ENCODE measurements around the gene CCDC106.

Gene CCDC106

DNA sequence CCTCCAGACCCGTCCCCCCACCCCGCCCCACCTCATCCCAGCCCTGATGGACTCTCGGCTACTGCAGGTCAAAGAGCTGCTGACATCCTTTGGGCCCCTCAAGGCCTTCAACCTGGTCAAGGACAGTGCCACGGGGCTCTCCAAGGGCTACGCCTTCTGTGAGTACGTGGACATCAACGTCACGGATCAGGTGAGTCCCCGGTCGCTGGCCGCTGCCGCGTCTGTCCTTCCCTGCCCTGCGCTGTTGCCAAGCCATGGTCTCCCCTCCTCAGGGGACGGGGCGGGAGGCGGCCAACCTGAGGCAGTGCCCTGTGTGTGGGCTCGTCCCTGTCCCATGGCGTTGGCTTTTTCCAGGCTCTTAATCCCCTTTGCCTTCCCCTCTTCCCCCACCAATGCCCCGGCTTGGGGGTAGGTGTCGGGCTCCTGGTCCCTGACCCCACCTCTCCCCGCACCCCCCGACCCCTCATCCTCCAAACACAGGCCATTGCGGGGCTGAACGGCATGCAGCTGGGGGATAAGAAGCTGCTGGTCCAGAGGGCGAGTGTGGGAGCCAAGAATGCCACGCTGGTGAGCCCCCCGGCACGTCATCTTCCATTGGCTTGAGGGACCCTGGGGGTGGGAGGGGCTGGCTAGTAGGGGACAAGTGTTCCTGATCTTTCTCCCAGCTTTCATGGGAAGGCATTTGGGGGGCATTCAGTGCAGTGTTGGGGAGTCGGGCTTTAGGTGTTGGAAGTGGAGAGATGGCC lies 20.8 kb downstream of the CCDC106 start:
- no peak for DNase-seq (ENCODE audit: low spot score)

- no peak for DNase-seq (ENCODE audit: low spot score)
Measured at GRCh38 chr19:55669418-55670279, 21.6 kb downstream of the CCDC106 start.

DNA sequence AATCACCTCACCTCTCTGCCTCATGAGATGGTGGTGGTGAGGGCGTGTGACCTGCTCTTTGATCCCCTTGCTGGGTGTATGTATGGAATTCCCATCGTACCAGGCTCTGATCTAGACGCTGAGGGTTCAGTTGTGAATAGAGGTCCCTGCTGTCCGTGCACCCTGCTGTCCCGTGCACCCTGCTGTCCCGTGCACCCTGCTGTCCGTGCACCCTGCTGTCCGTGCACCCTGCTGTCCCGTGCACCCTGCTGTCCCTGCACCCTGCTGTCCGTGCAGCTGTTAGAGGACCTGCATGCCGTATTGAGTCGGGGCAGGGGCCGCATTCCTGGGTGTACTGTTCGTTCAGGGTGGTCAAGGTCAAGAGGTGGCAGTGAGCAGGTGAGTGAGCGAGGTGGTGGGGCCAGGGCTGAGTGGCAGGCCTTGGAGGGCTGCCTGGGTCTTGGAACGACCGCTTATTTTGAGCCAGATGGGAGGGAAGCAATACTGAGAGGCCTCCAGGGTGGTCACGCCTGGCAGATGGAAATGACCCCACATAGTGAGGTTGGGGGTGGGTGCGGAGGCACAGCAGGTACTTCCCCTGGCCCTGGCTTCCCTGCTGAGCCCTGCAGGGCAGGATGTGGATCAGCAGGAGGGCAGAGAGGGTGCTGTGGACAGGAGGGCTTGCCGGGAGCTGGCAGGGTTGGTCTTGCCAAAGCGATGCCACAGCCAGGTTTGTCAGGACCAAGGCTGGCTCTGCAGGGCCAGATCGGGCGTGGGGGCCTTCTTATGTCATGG lies 22.5 kb downstream of the CCDC106 start:
- DNase-seq (ENCODE audit: low spot score): no peak

DNA sequence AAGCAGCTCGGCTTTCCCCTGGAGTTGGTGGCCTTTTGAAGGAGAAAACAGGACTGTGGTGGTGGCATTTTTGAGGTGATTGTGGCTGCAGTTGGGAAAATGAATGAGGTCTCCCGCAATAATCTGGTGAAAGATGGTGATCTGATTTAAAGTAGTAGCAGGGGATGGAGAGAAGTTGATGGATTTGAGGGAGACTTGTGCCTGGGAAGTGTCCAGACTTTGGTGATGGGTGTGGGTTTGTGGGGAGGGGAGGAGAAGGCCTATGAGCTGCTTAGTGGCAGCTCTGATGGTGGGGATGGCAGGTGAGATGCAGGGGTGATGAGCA lies 23.0 kb downstream of the CCDC106 start:
- DNase-seq (ENCODE audit: low spot score): no peak

DNA sequence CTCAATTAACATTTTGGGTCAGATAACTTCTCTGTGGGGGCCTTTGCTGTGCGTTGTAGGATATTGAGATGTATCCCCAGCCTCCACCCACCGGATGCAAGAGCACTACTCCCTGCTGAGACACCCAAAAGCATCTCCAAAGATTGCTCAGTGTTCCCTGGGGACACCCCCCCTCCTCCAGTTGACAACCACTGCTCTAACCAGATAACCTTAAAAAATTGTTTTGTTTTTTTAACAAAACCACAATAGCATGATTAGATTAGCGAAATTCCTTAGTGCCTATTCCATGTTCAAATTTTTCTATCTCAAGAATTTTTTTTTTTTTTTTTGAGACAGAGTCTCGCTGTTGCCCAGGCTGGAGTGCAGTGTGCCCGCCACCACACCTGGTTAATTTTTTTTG lies 24.4 kb downstream of the CCDC106 start:
- DNase-seq (ENCODE audit: low spot score): no peak

DNA sequence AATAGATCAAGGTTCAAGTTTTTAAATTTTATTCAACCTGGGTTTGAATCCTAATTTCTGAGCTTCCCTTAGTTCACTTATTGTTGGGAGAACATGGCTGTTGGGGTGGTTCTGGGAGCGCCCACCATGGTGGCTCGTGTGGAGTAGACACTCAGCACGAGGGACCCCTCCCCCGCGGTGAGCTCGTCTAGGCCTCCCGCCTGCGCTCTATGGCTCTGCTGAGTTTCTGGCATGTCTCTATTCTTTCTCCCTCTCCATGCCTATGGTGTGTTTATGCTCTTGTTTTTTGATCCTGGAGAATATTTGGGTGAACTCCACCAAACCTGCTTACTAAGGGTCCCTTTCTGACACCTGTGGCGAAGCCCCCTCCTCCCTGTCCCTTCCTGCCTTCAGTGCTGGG lies 25.5 kb downstream of the CCDC106 start:
- no peak for DNase-seq (ENCODE audit: low spot score)

DNA sequence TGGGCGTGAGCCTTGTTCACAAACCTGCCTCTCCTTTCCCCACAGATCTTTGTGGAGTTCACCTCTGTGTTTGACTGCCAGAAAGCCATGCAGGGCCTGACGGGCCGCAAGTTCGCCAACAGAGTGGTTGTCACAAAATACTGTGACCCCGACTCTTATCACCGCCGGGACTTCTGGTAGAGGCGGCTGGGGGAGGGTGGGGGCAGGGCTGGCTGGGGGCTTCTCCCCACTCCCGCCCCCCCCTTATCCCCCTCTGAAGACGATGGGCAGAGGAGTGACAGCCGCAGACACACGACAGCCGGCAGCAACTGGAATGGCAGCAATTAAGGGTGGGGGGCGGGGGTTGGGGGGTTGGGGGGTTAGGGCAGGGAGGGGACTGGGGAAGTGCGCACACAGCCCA lies 25.9 kb downstream of the CCDC106 start:
- no peak for DNase-seq (ENCODE audit: low spot score)

GRCh38 chr19:55674459-55674840 lies 26.4 kb downstream of the CCDC106 start:
- no peak for DNase-seq (ENCODE audit: low spot score)

GRCh38 chr19:55674841-55675660 lies 27.0 kb downstream of the CCDC106 start, which contains the start of gene EPN1:
TSS of gene EPN1 (plus strand) at chr19:55675226. CDS start at chr19:55678628, 3,402 bp downstream.
- peak; percentile 97 for DNase-seq (ENCODE audit: low spot score)

GRCh38 chr19:55675661-55676354 lies 27.8 kb downstream of the CCDC106 start:
- DNase-seq (ENCODE audit: low spot score): no peak

DNA sequence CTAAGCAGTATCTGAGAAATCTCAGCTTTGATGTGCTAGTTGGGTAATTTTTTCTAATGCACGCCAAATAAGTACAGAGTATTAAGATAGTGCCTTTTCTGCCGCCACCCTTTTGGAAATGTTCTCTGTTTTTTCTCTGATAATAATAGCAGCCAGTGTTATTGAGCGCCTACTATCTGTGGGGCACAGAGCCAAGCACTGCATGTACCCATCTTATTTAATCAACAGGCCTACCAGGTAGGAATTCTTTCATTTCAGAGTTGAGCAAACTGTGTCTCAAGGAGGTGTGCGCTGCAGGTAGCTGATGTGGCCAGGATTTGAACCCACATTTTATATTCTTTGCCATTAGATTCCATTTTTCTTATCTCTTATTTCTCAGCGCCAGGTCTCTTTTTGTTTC lies 28.4 kb downstream of the CCDC106 start:
- no peak for DNase-seq (ENCODE audit: low spot score)

DNA sequence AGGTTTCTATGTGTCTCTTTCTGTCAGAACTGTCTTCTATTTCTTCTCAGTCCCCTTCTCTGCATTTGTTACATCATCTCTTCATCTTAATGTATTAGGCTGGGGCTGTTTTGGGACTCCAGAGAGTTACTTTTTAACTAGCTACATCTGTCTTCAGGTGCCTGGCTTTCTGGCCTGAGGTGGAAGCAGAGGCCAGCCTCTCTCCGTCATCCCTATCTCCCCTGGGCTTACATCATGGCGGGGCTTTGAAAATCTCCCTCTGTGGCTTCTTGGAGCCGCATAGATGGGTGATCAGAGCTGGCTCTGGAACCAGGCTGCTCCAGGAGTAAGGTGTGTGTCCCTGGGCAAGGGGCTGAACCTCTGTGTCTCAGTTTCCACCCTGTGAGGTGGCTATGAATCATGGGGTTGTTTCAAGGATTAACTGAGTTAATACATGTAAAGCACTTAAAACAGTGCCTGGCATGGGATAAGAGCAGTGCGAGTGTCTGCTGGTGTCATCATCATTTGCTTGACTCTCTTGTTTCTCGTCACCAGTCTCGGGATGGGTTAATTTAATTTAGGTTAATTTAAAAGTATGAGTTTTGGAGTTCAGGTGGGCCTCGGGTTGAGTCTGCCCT lies 29.0 kb downstream of the CCDC106 start:
- DNase-seq (ENCODE audit: low spot score): no peak

DNA sequence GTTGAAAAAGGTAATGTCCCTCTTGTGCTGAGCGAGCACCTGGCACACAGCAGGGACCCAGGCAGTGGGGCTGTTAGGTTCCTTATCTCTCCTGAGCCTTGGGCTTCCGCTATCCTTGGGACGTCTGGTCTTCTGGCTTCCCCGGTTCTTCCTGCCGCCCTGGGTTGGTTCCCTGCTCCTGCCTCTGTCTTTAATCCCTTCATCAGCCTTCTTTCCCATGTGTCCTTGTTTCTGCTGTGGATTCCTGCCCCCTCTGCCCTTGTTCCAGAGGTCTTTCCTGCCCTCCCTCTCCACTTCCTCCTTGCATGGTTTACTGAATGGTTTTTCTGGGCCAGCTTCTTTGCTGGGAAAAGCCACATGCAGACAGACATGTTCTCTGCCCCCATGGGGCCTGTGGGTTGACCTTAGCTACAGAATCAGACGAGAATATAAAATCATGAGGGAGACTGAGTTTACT lies 29.6 kb downstream of the CCDC106 start:
- no peak for DNase-seq (ENCODE audit: low spot score)

DNA sequence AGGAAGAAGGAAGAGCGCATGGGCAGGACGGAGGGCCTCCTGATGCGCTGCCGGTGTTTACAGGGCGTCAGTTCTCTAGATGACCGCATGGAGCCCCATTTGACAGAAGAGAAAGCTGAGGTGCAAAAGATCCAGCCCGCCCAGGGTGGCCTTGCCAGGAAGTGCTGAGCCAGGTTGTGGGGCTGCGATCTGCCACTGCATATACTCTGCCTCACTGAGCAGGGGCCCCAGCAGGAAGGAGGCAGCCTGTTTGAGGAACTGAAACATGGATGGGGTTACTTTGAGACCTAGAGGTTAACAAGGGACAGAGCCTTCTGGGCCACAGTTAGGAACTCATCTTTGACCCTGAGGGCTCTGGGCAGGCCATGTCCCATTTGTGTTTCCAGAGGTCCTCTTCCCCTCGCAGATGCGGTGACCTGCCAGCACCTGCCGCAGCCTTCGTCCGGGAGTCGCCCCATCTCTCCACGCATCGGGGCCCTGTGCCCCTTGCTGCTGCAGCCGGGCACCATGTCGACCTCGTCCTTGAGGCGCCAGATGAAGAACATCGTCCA lies 30.2 kb downstream of the CCDC106 start:
- no peak for DNase-seq (ENCODE audit: low spot score)

GRCh38 chr19:55679343-55680257 lies 31.6 kb downstream of the CCDC106 start:
- DNase-seq (ENCODE audit: low spot score): no peak

DNA sequence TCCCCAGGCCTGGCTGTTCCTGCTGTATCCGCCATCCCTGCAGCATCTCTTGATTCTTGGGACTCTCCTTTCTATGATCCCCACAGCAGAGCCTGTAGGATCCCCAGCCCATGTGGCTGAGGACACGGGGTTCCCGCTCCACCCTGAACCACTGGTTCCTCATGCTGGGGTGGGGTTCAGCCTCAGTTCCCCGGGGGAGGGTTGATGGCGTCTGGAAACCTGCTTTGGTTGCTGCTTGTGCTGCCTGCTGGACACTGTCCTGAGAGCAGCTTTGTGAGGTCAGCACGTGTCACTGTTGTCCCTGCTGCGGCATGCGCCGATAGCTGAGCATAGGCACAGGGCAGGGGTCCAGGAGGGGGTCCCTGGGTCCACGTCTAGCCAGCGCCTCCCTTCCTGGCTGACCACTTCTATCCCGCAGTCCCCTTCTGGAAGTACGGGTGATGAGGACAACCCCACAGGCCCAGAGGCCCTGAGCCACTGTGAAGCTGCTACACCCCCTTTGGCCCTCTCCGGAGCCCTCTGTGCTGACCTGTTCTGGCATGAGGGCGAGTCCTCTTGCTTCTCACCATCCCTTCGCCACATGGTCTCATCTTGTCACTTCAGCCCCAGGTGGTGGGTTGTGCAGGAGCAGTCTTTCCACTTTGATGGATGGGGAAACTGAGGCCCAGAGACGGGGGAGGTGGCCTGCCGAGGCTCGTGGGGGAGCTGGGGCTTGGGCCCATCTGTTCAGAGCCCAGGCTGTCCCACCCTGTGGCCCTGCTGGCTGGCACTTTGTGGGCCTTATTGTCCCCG lies 32.5 kb downstream of the CCDC106 start:
- no peak for DNase-seq (ENCODE audit: low spot score)

DNA sequence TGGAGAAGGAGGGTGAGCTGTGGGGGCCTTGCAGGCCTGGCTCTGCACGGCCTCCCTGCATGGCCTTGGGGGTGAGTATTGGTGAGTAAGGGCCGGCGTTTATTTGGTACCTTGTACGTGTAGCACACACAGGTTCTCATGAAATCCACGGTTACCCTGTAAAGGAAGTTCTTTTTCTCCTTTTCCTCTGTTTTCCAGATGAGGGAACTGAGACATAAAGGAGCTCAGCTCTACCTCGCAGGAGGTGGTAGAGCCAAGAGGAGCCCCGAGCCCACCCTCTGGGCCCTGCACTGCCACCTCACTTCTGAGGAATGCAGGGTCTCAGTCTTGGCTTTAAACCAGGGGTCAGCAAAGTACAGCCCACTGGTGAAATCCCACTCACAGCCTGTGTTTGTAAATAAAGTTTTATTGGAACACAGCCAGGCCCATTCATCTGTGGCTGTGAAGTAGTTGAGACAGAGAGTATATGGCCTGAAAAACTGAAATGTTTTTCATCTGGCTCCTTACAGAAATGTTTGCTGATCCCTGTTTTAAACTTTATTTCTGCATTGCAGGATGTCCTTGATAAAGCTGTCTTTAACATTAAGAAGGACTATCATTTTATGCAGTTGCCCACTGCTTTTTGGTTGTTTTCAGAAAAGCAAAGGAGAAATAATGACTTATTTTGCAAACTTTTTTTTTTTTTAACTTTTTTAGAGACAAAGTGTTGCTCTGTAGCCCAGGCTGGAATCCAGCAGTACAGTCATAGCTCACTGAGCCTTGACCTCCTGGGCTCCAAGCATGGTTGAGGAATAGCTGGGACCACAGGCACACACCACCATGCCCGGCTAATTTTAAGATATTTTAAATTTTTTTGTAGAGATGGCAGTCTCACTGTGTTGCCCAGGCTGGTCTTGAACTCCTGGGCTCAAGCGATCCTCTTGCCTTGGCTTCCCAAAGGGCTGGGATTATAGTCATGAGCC lies 33.4 kb downstream of the CCDC106 start:
- no peak for DNase-seq (ENCODE audit: low spot score)
